IgD-negative memory B cell (primary cell): ENCODE results near the gene CLIC1. TPM values are rescaled to one million over a fixed set of nuclear protein-coding genes. Genes with fewer than 3 reads are reported as not detected.

Experiments used
- H3K27ac Mint-ChIP-seq, 3 donors: one replicate each; pipeline ENCODE4 v1.8.0; 2020 to 2022; ENCODE audit warnings: mild to moderate bottlenecking in 3 of 3, mixed read lengths in 3 of 3, moderate library complexity in 1 of 3
- H3K27me3 Mint-ChIP-seq: one replicate; pipeline ENCODE4 v1.8.0; 2021; ENCODE audit warnings: mixed read lengths
- H3K36me3 Mint-ChIP-seq: one replicate; pipeline ENCODE4 v1.8.0; 2020; ENCODE audit warnings: mild to moderate bottlenecking, mixed read lengths
- H3K4me1 Mint-ChIP-seq, 3 donors: one replicate each; pipeline ENCODE4 v1.8.0; 2020 to 2022; ENCODE audit warnings: mixed read lengths in 3 of 3, mild to moderate bottlenecking in 1 of 3
- H3K4me3 Mint-ChIP-seq, 4 donors: one replicate each; pipeline ENCODE4 v1.8.0; 2020 to 2022; ENCODE audit warnings: mild to moderate bottlenecking in 4 of 4, mixed read lengths in 4 of 4, moderate library complexity in 3 of 4
- H3K9me3 Mint-ChIP-seq, 3 donors: one replicate each; pipeline ENCODE4 v1.8.0; 2020 to 2021; ENCODE audit warnings: mixed read lengths in 3 of 3, mild to moderate bottlenecking in 1 of 3
- polyA plus RNA-seq: library from polyadenylated mRNA; unstranded; fragments of 300-500 nt; fragmentation: Illumina TruSeq; gene quantifications from one replicate; pipeline ENCODE4 v1.2.3, GENCODE V29; 2021

Gene CLIC1
- polyA plus RNA-seq: 861 TPM

DNA sequence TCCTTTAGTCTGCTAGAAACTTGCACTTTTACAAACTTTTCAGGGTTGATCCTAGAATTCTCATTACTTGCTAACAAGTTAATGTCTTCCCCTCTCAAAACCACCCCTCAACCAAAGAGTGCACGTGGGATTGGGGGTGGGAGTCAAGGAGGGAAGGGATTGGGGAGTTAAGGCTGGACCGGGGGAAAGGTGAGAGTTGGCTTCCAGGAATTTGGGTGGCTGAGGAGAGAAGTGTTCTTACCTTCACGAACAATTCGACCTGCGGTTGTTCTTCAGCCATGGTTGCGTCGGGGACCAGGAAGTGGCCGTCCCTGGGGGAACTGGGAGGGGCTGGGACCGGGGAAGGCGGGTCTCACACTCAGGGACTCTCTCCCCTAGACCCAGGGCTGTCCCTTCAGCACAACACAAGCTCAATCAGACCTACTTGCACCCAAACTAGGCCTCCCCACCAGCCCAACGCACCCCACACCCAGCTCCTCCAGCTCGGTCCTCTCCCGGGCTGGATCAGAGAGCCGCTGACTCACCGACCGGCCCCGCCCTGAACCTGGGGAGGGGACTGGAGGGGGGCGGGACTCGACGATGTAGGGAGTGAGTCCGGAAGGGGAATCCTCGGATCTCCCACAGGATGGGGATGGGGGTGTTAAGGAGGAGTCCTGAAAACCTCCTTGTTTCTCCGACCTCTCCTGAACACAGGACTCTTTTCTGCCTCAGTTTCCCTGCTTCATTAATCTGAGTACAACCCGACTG lies at the start of gene CLIC1:
CLIC1 (minus strand) TSS at position 510 of the 747 bp plus-strand sequence; CDS start at position 280, 230 bp downstream.
- peaks cover 3% of the 10 kb centered on the region for H3K36me3 Mint-ChIP-seq
- no peaks in the 10 kb centered on the region for H3K27me3 Mint-ChIP-seq
- H3K9me3 Mint-ChIP-seq: no peaks in the 10 kb centered on the region
- peak within 1 kb of the TSS; percentile 93 to 98 (median 95) for H3K27ac Mint-ChIP-seq
- peak within 1 kb of the TSS; percentile 93 to 99 (median 98) for H3K4me3 Mint-ChIP-seq
- peaks cover 32 to 48% (median 43%) of the 10 kb centered on the region in 3 donors for H3K4me1 Mint-ChIP-seq

DNA sequence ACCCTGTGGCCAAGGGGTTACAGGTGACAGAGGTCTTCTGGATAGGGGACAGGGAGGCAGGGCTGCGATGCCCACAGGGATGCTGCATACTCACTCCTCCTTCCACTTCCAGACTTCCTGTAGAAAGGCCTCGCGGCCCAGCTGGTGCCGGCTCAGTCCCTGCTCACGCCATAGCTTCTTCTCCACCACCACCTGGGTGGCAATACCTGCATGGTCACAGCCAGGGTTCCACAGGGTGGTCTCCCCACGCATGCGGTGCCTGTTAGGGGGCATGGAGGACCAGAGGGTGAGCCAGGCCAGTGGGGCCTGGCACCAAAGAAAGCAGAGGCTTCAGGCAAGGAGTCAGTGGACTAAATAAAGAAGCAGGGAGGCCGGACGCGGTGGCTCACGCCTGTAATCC lies 49.1 kb upstream of the CLIC1 start:
- Mint-ChIP-seq H3K27me3 (no peaks in the 10 kb centered on the region), H3K4me1 (peaks cover 6 to 13% (median 10%) of the 10 kb centered on the region in 3 donors), H3K9me3 (no peaks in the 10 kb centered on the region), H3K27ac (no peak overlapping the region), H3K36me3 (peaks cover 3% of the 10 kb centered on the region), H3K4me3 (no peak overlapping the region)

DNA sequence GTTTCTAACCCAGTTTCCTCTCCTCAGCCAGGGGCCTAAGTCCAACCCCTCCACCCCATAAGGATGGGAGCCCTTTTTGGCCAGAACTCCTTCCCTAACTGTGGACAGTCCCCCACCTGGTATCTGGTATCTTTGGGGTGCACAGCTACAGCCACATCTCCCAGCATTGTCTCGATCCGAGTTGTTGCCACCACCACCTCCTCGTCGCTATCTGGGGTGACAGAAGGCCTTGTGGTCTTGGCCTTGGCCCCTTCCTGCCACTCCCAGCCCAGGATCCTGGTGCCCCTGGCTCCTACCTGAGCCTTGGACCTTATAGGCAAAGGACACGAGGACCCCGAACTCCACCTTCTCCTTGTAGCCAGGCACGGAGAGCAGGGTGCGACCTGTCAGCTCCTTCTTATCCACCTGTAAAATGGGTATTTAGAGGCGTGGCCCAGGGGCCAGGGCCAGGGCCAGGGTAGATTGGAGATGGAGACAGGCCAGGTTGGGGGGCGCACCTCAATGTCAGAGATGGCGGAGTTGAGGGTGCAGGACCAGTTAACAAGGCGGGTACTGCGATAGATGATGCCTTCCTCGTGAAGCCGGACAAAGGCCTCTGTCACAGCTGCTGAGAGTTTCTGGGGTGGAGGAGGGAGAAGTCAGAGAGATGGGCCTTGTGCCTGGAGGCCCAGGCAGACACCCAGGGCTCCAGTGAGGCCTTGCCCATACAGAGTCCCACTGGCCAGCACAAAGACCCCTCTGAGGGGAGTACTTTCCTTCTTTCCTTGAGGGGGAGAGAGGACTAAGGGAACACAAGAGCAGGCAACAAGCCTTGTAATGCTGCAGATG lies 48.0 kb upstream of the CLIC1 start:
- peaks cover 2% of the 10 kb centered on the region for H3K36me3 Mint-ChIP-seq
- no peaks in the 10 kb centered on the region for H3K9me3 Mint-ChIP-seq
- peak overlapping the region; percentile 56 to 83 (median 68) for H3K27ac Mint-ChIP-seq
- H3K4me3 Mint-ChIP-seq: no peak overlapping the region
- no peaks in the 10 kb centered on the region for H3K27me3 Mint-ChIP-seq
- peaks cover 2 to 9% (median 4%) of the 10 kb centered on the region in 3 donors for H3K4me1 Mint-ChIP-seq

DNA sequence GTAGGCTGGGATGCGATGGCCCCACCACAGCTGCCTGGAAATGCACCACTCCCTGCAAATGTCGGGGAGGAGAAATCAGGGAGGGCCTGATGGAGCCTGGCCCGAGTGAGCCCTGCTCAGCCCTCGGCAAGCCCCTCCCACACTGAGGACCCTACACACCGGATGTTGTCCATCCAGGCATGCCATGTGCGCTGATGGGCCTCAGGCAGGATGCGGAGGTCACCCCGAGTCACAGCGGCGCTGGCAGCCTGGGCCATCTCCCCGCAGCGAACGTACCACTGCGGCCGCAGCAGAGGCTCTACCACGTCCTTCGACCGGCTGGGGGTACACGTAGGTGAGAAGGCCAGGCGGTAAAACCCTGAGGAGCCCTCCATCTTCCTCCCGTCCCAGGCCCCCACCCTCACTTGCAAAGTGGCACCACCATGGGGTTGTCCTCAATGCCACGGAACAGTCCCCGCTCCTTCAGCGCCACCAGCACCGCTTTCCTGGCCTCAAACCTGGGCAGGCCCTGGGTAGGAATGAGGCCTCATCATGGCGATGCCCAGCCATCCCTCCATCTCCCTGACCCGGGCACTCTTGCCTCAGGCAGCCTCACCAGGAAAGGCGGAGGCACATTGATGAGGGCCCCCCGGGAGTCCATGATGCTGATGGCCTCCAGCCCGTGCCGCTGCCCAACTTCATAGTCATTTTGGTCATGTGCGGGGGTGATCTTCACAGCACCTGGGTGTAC lies 46.0 kb upstream of the CLIC1 start:
- Mint-ChIP-seq H3K4me1 (peaks cover 0 to 2% (median 1%) of the 10 kb centered on the region in 3 donors), H3K9me3 (no peaks in the 10 kb centered on the region), H3K4me3 (no peak overlapping the region), H3K27me3 (no peaks in the 10 kb centered on the region), H3K36me3 (peaks cover 2% of the 10 kb centered on the region), H3K27ac (no peak overlapping the region)

DNA sequence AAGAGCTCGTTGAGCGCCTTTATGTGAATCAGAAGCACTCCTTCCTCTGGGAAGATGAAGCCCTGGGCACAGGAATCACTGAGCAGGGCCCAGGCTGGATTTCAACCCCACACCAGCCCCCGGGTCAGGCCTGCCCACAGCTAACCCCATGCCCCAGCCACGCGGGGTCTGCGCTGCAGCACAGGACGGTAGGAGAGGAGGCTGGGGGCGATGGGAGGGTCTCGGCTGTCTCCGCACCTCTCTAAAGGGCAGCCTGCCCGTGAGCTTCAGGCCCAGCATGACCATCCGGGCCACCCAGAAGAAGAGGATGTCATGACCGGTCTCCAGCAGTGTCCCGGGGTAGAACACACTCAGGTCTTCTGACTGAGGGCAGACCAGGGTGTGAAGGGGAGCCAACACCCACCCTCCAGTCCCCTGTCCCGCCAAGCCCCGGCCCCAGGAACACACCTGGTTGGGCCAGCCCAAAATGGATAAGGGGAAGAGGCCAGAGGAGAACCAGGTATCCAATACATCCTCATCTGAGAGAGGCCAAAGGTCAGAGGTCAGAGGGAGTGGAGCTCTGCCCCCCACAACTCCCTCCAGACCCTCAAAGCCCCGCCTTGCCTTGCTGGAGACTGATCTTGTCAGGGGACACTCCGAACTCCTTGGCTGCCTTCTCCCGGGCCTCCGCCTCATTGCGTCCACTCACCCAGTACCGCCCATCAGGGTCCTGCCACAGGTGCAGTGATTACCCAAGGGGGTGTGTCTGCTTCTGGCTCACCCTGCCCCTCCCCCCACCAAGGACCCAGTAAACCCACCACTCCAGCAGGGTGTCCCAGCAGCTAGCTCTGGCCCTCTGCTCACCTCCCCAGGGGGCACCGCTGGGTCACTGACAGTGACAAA lies 45.2 kb upstream of the CLIC1 start:
- no peaks in the 10 kb centered on the region for H3K9me3 Mint-ChIP-seq
- no peak overlapping the region for H3K27ac Mint-ChIP-seq
- peaks cover 0 to 8% (median 7%) of the 10 kb centered on the region in 3 donors for H3K4me1 Mint-ChIP-seq
- H3K36me3 Mint-ChIP-seq: peaks cover 2% of the 10 kb centered on the region
- H3K4me3 Mint-ChIP-seq: peak overlapping the region in 1 of 4 donors; percentile 79
- no peaks in the 10 kb centered on the region for H3K27me3 Mint-ChIP-seq

DNA sequence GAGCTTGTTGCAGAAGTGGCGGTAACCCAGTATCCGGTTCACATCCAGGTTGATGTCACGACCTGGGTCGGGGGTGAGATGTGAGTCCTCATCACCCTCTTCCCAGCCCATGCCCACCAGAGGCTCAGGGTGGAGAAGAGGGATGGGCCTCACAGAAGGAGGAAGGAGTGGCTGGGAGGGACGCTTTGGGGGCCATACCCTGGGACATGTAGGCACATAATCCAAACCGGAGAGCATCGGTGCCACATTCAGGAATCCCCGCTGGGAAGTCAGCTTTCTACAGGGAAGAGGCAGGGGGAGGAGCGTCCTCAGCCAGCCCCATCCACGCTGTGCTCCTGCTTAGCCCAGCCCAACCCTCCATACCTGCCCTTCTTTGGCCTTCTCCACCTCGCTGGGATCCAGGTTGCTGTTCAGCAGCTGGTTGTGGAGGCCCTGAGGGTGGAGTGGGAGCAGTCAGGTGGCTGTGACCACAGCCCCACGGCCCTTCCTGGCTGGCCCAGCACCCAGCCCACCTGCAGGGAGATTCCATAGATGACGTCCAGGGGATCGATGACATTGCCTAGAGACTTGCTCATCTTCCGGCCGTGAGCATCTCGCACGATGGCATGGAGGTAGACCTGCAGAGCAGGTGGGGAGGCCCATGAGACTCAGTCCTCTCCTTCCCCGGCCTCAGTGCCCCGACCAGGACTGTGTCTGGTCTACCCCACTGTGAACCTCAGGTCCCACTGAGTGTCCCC lies 44.3 kb upstream of the CLIC1 start:
- Mint-ChIP-seq H3K4me3 (no peak overlapping the region), H3K27me3 (no peaks in the 10 kb centered on the region), H3K27ac (no peak overlapping the region), H3K9me3 (no peaks in the 10 kb centered on the region), H3K4me1 (peaks cover 0 to 11% (median 10%) of the 10 kb centered on the region in 3 donors), H3K36me3 (peaks cover 2% of the 10 kb centered on the region)

DNA sequence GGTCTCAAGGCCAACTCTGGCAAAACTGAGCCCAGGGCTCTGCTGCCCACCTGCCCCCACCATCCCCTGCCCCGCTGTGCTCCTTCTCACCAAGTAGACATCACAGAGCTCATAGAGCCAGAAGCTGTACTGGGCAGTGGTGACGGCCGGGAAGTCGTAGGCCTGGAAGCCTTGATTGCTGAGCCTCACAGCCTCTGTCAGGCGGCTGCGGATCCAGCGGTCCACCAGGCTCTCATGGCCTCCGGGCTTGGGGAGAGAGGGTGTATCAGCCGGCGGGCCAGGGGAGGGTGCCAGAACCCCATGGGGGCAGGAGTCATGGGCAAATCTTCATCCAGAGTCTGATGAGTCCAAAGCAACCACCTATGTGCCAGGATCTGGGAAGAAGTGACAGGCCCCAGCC lies 43.6 kb upstream of the CLIC1 start:
- Mint-ChIP-seq H3K27me3 (no peaks in the 10 kb centered on the region), H3K4me3 (peak overlapping the region in 1 of 4 donors; percentile 60), H3K27ac (no peak overlapping the region), H3K4me1 (peaks cover 0 to 12% (median 11%) of the 10 kb centered on the region in 3 donors), H3K36me3 (peaks cover 2% of the 10 kb centered on the region), H3K9me3 (no peaks in the 10 kb centered on the region)

DNA sequence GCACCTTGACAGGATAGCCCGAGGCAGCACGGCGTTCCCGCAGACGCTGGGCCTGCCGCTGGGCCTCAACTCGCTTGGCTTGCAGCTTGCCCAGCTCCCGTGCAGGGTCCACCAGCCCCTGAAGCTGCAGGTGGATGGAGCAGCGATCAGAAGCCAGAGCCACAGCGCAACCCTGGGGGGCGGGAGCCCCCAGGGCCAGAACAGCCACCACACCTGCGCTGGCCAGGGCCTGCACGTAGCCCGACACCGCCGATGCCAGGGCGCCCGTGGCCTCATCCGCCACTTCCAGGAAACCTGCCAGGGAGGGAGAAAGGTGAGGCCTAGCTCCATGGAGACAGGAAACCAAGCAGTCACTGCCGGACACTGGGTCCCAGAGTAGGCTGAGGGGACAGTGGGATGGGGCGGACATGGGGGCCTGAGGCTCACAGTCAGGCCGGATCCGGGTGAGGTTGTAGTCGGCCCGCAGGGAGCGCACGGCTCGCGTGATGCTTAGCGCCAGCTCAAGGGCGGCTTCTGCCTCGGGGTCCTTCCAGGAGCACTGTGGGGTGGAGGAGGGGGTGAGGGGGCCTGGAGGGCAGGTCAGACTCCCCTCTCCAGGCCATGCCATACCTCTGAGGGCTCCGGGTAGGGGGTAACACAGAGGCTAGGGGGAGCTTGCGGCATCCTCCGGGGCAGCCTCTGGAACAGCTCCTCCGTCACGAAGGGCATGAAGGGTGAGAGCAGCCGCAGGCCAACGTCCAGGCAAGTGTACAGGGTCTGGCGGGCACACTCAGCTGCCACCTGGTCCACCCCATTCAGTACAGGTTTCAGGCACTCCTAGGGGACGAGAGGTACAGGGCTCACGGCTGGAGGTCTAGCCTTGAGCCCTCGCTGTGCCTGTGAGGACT lies 42.9 kb upstream of the CLIC1 start:
- Mint-ChIP-seq H3K9me3 (no peaks in the 10 kb centered on the region), H3K4me1 (peaks cover 0 to 11% (median 11%) of the 10 kb centered on the region in 3 donors), H3K36me3 (no peaks in the 10 kb centered on the region), H3K27ac (peak overlapping the region in 1 of 3 donors; percentile 63), H3K27me3 (no peaks in the 10 kb centered on the region), H3K4me3 (no peak overlapping the region)

DNA sequence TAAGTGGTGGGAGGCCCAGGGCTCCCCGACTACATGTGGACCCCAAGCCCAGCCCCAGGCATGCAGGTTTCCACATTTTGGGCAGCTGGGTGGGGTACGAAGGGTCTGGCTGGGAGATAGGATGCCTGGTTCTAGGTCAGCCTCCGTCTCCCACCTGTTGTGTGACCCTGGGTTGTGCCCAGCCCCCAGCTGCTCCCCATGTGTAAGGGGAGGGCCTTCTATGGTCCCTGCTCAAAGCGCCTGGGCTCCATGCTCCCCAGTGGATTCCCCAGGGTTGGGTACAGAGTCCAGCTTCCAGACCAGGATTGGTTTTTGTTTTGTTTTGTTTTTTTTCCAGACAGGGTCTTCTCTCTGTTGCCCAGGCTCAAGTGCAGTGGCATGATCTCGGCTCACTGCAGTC lies 41.9 kb upstream of the CLIC1 start:
- Mint-ChIP-seq H3K4me1 (peaks cover 0 to 11% (median 11%) of the 10 kb centered on the region in 3 donors), H3K27ac (peak overlapping the region in 2 of 3 donors; percentile 77 to 81), H3K27me3 (no peaks in the 10 kb centered on the region), H3K9me3 (no peaks in the 10 kb centered on the region), H3K36me3 (no peaks in the 10 kb centered on the region), H3K4me3 (peak overlapping the region in 1 of 4 donors; percentile 14)

DNA sequence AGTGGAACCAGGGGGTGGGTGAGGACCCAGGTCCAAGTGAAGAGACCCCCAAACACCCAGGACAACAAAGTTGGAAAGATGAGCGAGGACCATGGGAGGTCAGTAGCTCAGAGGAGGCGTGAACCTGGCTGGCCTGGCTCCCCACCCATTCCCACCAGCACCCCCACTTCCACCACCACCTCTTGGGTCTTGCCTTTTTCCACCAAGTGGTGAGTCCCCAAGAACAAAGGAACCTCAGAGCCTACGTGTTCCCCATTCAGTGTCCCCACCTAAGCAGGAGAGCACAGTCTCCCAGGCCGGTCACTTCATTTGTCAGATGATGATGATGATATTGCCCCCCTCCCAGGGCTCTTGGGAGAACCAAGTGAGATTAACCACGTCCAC lies 41.3 kb upstream of the CLIC1 start:
- no peaks in the 10 kb centered on the region for H3K27me3 Mint-ChIP-seq
- peaks cover 0 to 11% (median 11%) of the 10 kb centered on the region in 3 donors for H3K4me1 Mint-ChIP-seq
- peak overlapping the region in 2 of 4 donors; percentile 14 to 72 for H3K4me3 Mint-ChIP-seq
- peak overlapping the region; percentile 77 to 84 (median 81) for H3K27ac Mint-ChIP-seq
- H3K36me3 Mint-ChIP-seq: no peaks in the 10 kb centered on the region
- no peaks in the 10 kb centered on the region for H3K9me3 Mint-ChIP-seq

DNA sequence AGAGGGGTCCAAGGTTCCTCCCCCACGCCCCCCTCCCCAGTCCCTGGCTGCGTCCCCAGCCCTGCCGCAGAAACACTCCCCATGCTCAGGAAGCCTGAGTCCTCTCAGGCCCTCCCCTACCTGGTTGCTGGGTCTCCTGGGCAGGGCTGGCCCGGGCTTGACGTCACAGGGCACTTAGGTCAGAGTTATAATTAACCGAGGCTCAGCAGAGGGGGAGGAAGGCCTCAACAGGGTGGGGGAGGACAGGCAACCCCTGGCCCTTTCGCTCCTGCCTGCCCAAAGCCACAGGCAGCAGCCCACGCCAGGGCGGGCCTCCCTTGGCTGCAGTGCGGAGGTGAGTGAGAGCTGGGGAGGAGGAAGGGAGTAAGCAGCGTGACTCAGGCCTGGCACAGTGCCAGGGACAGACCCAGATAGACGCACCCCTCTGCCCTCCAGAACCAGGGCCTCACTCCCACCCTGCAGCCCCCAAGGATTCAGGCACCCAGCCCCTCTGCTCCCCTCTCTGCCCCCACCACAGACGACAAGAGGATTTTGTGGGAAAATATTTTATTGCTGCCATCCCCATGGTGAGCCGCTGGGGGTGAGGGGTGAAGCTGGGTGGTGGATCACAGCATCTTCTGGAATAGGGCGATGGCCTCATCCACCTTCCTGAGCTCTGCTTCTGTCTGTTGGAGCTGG lies 40.8 kb upstream of the CLIC1 start, which contains the start of gene VWA7:
VWA7 (minus strand) TSS at position 340 of the 678 bp plus-strand sequence. CDS start 549 bp downstream, outside the sequence.
- H3K27me3 Mint-ChIP-seq: no peaks in the 10 kb centered on the region
- no peaks in the 10 kb centered on the region for H3K36me3 Mint-ChIP-seq
- peaks cover 0 to 13% (median 11%) of the 10 kb centered on the region in 3 donors for H3K4me1 Mint-ChIP-seq
- no peaks in the 10 kb centered on the region for H3K9me3 Mint-ChIP-seq
- H3K27ac Mint-ChIP-seq: peak within 1 kb of the TSS; percentile 81 to 89 (median 84)
- H3K4me3 Mint-ChIP-seq: peak within 1 kb of the TSS; percentile 14 to 80 (median 65)

DNA sequence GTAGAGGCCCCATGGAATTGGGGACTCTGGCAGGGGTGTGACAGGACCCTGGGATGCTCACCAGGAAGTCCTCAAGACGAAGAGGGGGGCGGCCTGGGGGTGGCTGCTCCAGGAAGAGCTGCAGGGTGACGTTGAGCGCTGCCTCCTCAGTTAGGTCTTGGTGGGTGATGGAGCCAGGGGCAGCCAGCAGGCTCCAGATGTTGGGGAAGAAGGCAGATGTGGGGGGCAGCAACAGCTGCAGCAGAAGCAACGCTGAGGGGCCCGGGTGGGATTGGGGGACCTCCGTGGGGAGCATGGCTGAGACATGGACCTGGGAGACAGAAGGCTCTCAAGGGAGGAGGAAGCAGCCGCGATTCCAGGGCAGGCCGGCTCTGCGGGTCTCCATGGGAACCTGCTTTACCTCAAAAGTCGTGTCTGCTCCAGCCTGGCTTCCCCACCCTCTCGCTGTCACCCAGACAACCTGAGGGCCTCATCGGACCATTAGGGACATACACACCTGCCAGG lies 40.2 kb upstream of the CLIC1 start:
- Mint-ChIP-seq H3K36me3 (no peaks in the 10 kb centered on the region), H3K27me3 (no peaks in the 10 kb centered on the region), H3K9me3 (no peaks in the 10 kb centered on the region), H3K4me3 (peak overlapping the region in 3 of 4 donors; percentile 61 to 80 (median 69)), H3K4me1 (peaks cover 0 to 13% (median 11%) of the 10 kb centered on the region in 3 donors), H3K27ac (peak overlapping the region; percentile 81 to 84 (median 81))
